Astrocyte of the cerebellum (primary cell): ENCODE data around the gene PFKFB3.
"Not testable (repeated sequence)": the region's sequence is repeated elsewhere in the genome, so short reads cannot be mapped to it uniquely, and the experiment has no call there.

ENCODE experiments used
- DNase-seq: peaks from one replicate; pipeline ENCODE4 v3.0.0-alpha.2; 2011; ENCODE audit warnings: low read depth
- H3K4me3 ChIP-seq: 2 replicates; pipeline ENCODE4 v1.5.1; 2011; ENCODE audit warnings: mild to moderate bottlenecking, low read depth, low read length, moderate library complexity
- in situ Hi-C: cut with HindIII; loops from 2 replicates; pipeline ENCODE4 v1.10.0; 2017; ENCODE audit warnings: low sequenced_read_pairs
- TF ChIP-seq, protein P1 (sequence below): IDR thresholded peaks from 2 replicates; pipeline ENCODE4 v1.5.1; 2012; ENCODE audit warnings: low read length, low read depth, moderate library complexity, mild to moderate bottlenecking; ENCODE audit errors: missing control alignments

The PFKFB3 gene

DNA sequence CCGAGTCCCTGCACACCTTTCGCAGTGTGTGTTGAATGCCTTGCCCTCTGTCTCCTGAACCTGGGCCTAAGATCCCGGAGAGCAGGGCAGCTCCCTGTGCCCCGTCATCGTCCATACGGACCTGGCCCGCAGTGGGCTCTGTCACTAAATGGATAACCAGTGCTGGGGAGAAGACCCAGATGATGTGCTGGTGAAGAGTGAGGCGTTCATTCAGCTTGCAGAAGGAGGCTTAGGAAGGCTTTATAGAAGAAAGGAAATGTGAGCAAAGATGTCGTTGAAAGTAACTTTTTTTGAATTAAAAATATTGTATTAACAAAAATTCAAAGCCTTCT, 34.4 kb downstream of the PFKFB3 start:
- in situ Hi-C loops, result no loop called here
- no peak for DNase-seq
- H3K4me3 ChIP-seq, result no peak overlapping the region
- TF ChIP-seq, protein P1, sequence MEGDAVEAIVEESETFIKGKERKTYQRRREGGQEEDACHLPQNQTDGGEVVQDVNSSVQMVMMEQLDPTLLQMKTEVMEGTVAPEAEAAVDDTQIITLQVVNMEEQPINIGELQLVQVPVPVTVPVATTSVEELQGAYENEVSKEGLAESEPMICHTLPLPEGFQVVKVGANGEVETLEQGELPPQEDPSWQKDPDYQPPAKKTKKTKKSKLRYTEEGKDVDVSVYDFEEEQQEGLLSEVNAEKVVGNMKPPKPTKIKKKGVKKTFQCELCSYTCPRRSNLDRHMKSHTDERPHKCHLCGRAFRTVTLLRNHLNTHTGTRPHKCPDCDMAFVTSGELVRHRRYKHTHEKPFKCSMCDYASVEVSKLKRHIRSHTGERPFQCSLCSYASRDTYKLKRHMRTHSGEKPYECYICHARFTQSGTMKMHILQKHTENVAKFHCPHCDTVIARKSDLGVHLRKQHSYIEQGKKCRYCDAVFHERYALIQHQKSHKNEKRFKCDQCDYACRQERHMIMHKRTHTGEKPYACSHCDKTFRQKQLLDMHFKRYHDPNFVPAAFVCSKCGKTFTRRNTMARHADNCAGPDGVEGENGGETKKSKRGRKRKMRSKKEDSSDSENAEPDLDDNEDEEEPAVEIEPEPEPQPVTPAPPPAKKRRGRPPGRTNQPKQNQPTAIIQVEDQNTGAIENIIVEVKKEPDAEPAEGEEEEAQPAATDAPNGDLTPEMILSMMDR, result no peak

DNA sequence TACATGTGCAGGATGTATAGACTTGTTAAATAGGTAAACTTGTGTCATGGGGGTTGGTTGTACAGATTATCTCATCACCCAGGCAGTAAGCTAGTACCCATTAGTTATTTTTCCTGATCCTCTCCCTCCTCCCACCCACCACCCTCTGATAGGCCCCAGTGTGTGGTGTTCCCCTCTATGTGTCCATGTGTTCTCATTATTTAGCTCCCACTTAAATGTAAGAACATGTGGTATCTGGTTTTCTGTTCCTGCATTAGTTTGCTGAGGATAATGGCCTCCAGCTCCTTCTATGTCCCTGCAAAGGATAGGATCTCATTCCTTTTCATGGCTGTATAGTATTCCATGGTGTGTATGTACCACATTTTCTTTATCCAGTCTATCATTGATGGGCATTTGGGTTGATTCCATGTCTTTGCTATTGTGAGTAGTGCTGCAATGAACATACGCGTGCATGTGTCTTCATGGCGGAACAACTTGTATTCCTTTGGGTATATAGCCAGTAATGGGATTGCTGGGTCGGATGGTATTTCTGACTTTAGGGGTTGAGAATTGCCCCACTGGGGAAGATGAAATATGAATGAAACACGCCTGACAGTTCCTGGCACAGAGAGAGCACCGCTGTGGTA, 36.0 kb downstream of the PFKFB3 start:
- DNase-seq, in situ Hi-C loops, H3K4me3 ChIP-seq: not testable (repeated sequence)

GRCh38 chr10:6239213-6239991, 36.7 kb downstream of the PFKFB3 start:
- DNase-seq, result peak; percentile 96
- in situ Hi-C loops, result no loop called here
- H3K4me3 ChIP-seq, result no peak overlapping the region
- TF ChIP-seq, protein P1, result no peak

DNA sequence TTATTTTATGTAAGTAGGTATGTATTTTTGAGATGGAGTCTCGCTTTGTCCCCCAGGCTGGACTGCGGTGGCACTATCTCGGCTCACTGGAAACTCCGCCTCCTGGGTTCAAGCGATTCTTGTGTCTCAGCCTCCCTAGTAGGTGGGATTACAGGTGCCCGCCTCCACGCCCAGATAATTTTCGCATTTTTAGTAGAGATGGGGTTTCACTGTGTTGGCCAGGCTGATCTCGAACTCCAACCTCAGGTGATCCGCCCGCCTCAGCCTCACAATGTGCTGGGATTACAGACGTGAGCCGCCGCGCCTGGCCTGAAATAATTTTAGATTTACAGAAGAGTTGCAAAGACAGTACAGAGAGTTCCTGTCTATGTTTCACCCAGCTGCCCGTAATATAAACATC, 37.5 kb downstream of the PFKFB3 start:
- TF ChIP-seq, protein P1, result no peak
- in situ Hi-C loops, result no loop called here
- H3K4me3 ChIP-seq, result no peak overlapping the region
- DNase-seq, result no peak

- TF ChIP-seq, protein P1, result no peak
- H3K4me3 ChIP-seq, result no peak overlapping the region
- in situ Hi-C loops, result no loop called here
- no peak for DNase-seq
Measured at GRCh38 chr10:6242089-6242488, 39.4 kb downstream of the PFKFB3 start.

- no peak overlapping the region for H3K4me3 ChIP-seq
- TF ChIP-seq, protein P1, result no peak
- DNase-seq, result no peak
- in situ Hi-C loops, result no loop called here
Measured at GRCh38 chr10:6244510-6244909, 41.8 kb downstream of the PFKFB3 start.

- in situ Hi-C loops, result no loop called here
- TF ChIP-seq, protein P1, result no peak
- H3K4me3 ChIP-seq, result no peak overlapping the region
- peak; percentile 28 for DNase-seq
Measured at GRCh38 chr10:6247041-6247712, 44.4 kb downstream of the PFKFB3 start.

DNA sequence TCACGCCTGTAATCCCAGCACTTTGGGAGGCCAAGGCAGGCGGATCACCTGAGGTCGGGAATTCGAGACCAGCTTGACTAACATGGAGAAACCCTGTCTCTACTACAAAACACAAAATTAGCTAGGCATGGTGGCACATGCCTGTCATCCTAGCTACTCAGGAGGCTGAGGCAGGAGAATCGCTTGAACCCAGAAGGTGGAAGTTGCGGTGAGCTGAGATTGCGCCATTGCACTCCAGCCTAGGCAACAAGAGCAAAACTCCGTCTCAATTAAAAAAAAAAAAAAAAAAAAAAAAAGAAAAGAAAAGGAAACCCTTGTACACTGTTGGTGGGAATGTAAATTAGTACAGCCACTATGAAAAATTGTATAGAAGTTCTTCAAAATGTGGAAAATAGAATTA, 46.2 kb downstream of the PFKFB3 start:
- in situ Hi-C loops, DNase-seq, H3K4me3 ChIP-seq: not testable (repeated sequence)
